ENCODE data around the gene LMAN1L. TPM values are rescaled to one million over a fixed set of nuclear protein-coding genes. Genes with fewer than 3 reads are reported as not detected.

The LMAN1L gene
- total RNA-seq, 1 donor from 2014 or later, result not detected

GRCh38 chr15:74870436-74871215, 58.0 kb downstream of the LMAN1L start:
- DNase-seq (ENCODE audit: low read depth), result no peak
- no peak overlapping the region for H3K4me3 ChIP-seq (ENCODE audit: low read depth, low read length)
- no peak for TF ChIP-seq CTCF (conservative IDR thresholded peaks at IDR 0.05; ENCODE audit: low read depth, low read length)

GRCh38 chr15:74872702-74873035, 60.0 kb downstream of the LMAN1L start:
- no peak for TF ChIP-seq CTCF (conservative IDR thresholded peaks at IDR 0.05; ENCODE audit: low read depth, low read length)
- H3K4me3 ChIP-seq (ENCODE audit: low read depth, low read length), result peak overlapping the region; percentile 94
- no peak for DNase-seq (ENCODE audit: low read depth)

DNA sequence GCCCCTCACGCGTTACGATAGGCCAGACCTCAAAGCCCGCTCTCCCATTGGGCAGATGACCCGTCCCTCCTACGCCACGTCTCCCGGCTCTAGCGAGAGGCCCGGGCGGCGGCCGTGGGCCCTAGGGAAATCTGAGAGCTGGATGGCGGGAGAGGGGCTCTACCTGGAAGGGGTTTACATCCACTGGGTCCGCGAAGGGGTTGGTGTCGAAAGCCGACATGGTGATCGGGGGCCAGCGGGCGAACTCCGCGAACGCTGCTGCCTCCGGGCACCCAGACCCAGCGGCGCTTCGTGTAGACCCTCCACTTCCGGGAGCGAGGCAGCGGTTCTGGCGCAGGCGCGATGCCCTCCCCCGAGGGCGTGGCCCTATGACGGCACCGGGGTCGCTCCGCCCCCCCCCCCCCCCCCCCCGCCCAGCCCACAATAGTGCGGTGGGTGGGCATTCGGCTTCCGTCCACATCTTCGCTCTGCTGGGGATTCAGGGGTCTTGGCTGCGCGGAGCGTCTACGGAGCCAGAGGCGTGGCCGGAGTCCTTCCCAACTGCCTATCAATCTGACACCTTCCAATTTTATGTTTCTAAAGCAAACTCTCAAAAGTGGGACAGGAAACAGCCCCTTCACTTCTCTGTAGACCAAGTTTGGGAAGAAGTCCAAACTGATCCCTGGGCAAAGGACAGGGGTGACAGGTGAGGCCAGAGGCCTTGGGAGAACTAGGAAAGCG, 60.6 kb downstream of the LMAN1L start, which contains the start of gene SCAMP2:
Gene SCAMP2 (minus strand): TSS at position 330 of the 720 bp plus-strand sequence. CDS start 110 bp downstream, at position 220.
- H3K4me3 ChIP-seq (ENCODE audit: low read depth, low read length), result peak within 1 kb of the TSS; percentile 94
- no peak for TF ChIP-seq CTCF (conservative IDR thresholded peaks at IDR 0.05; ENCODE audit: low read depth, low read length)
- no peak for DNase-seq (ENCODE audit: low read depth)

DNA sequence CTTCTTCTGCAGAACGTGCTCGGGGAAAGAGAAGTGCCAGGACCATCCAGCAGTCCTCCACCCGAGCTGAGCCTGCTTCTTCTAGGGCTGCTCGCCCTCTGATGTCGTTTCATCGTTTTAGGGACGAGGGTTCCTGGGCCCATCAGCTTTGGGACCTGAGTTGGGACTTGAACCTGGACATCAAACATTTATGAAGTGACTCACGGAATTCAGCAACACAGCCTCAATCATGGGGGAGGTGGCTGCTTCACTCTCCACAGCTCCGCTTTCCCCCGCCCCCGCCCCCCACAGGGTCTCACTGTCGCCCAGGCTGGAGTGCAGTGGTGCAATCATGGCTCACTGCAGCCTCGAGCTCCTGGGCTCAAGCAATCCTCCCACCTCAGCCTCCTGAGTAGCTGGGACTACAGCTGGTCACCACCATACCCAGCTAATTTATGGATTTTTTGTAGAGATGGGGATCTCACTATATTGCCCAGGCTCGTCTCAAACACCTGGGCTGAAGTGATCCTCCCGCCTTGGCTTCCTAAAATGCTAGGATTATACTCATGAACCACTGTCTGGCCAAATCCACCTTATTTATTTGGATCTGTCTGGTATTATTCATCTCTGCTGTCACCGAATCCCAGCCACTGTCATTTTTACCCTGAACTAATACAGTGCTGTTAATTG, 61.3 kb downstream of the LMAN1L start:
- no peak for DNase-seq (ENCODE audit: low read depth)
- no peak for TF ChIP-seq CTCF (conservative IDR thresholded peaks at IDR 0.05; ENCODE audit: low read depth, low read length)
- peak overlapping the region; percentile 94 for H3K4me3 ChIP-seq (ENCODE audit: low read depth, low read length)

Other genes starting within 250 kb of the LMAN1L start
- 82.6 and 102 TPM in 2 replicates for gene CLK3, start 197.0 kb upstream of the LMAN1L start, total RNA-seq
- gene EDC3, start 116.8 kb upstream of the LMAN1L start, total RNA-seq, result 11.0 and 12.8 TPM in 2 replicates
- 0.14 and 0.52 TPM in 2 replicates for gene CYP1A1, start 87.3 kb upstream of the LMAN1L start, total RNA-seq
- gene CYP1A2, start 64.0 kb upstream of the LMAN1L start, total RNA-seq, result not detected in 2 replicates
- gene CSK, start 30.8 kb upstream of the LMAN1L start, total RNA-seq, result 28.4 and 35.2 TPM in 2 replicates
- not detected in 2 replicates for gene CPLX3, start 13.8 kb downstream of the LMAN1L start, total RNA-seq
- gene ULK3, start 30.3 kb downstream of the LMAN1L start, total RNA-seq, result 19.7 and 20.2 TPM in 2 replicates
- gene SCAMP2, start 60.5 kb downstream of the LMAN1L start, total RNA-seq, result 39.3 and 58.9 TPM in 2 replicates
- 64.2 and 66.1 TPM in 2 replicates for gene MPI, start 77.2 kb downstream of the LMAN1L start, total RNA-seq
- gene FAM219B, start 94.0 kb downstream of the LMAN1L start, total RNA-seq, result 21.5 and 36.3 TPM in 2 replicates
- gene COX5A, start 125.2 kb downstream of the LMAN1L start, total RNA-seq, result 123 and 219 TPM in 2 replicates
- gene RPP25, start 143.9 kb downstream of the LMAN1L start, total RNA-seq, result 6.1 and 9.0 TPM in 2 replicates
- gene SCAMP5, start 182.7 kb downstream of the LMAN1L start, total RNA-seq, result 4.7 and 19.5 TPM in 2 replicates
- 26.1 and 39.7 TPM in 2 replicates for gene PPCDC, start 210.8 kb downstream of the LMAN1L start, total RNA-seq

Data from epithelial cell of proximal tubule (primary cell).